SKM-1 treated with dmso at 0.1 percent for 144 hours (cell line): ENCODE measurements around the gene SEC22B.
"Not testable (repeated sequence)": the region's sequence is repeated elsewhere in the genome, so short reads cannot be mapped to it uniquely, and the experiment has no call there.

Experiments
- DNase-seq: peaks from one replicate; lab custom pipeline; 2025; ENCODE audit not compliant: unreplicated experiment; lab: John Stamatoyannopoulos, UW

Gene SEC22B

DNA sequence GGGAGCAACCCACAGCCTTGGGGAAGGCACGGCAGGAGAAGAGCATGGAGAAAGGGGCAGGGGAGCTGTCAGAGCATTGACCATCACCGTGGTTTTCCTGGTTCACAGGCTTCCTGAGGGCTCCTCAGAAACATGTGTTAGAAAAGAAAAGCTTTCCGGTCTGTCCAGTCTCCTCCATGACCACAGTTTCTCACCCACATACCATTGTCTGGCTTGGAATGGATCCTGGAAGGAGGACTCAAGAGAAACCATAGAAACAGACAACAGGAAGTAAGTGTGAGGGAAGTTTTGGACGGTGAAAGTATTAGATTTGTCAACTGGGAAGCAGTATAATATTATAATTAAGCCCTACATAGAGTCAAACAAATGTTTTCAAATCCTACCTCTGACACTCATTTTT is 55.8 kb downstream of the SEC22B start:
- DNase-seq = not testable (repeated sequence)

- not testable (repeated sequence) for DNase-seq
These were observed 58.7 kb downstream of the SEC22B start for GRCh38 chr1:120117371-120118177.

GRCh38 chr1:120116094-120116493 is 60.2 kb downstream of the SEC22B start:
- DNase-seq = not testable (repeated sequence)

- DNase-seq = not testable (repeated sequence)
These were observed 63.2 kb downstream of the SEC22B start for GRCh38 chr1:120113134-120113533.

- DNase-seq = not testable (repeated sequence)
These were observed 64.1 kb downstream of the SEC22B start for GRCh38 chr1:120112212-120112611.

- DNase-seq = not testable (repeated sequence)
These were observed 64.5 kb downstream of the SEC22B start for GRCh38 chr1:120111771-120112170.

- DNase-seq = not testable (repeated sequence)
These were observed 65.3 kb downstream of the SEC22B start for GRCh38 chr1:120111008-120111407.

DNA sequence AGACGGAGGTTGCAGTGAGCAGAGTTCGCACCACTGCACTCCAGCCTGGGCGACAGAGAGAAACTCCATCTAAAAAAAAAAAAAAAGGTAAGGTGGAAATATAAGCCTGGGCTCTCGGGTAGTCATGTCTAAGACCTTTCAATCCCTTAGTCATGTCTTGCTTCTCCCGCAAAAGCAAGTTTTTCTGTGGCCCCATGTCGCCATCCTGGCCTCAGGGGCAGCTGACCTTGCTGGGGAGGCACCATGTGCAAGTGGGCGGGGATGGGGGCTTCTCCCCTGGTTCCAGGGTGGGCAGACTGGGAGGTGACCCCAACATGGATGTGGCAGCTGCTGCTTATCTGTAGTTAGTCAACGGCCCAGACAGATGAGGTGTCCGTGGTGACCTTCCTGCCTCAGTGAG is 66.7 kb downstream of the SEC22B start:
- not testable (repeated sequence) for DNase-seq

DNA sequence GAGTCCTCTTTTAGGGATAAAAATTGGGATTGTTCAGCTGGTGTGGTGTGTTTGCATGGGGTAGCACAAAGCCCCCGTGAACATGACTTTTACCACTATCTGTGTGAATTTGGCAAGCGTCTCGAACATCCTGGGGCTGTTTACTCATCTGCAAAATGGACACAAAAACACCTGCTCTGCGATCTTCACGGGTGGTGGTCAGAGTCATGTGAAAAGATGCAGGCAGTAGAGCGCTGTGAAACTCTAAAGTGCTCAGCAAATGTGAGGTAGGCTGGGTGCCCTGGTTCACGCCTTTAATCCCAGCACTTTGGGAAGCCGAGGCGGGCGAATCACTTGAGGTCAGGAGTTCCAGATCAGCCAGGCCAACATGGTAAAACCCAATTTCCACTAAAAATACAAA is 67.1 kb downstream of the SEC22B start:
- not testable (repeated sequence) for DNase-seq

DNA sequence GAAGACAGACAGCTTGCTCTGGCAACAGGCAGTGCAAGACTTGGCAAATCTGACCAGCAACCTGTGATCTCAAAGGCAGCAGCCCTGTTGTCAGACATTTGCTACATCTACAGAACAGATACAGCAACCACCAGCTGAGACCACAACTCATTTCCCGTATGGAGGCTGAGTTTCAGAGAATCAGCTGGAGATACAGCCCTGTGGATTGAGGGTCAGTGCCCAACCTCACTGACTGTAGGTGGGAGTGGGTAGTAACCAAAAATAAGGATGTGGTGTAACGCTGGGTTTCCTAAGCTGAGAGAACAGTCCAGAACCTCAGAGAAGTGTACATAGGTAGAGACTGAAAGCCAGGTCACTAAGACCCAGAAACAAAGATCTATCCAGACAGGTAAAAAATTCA is 71.0 kb downstream of the SEC22B start:
- DNase-seq = not testable (repeated sequence)

GRCh38 chr1:120103768-120104167 is 72.6 kb downstream of the SEC22B start:
- not testable (repeated sequence) for DNase-seq

- not testable (repeated sequence) for DNase-seq
These were observed 74.7 kb downstream of the SEC22B start for GRCh38 chr1:120101593-120101992.
